T-cell (primary cell): ENCODE results near the gene POMT1. TPM values are rescaled to one million over a fixed set of nuclear protein-coding genes. Genes with fewer than 3 reads are reported as not detected.
A peak's percentile ranks its signal among the peaks of the same experiment; 100 is the strongest.

Experiments used
- ATAC-seq, 4 experiments: fragments of 200-7000 bp in 3 of 4; fragments of 150-1000 bp in 1 of 4; cut with Tn5 transposase; replicated peaks in 1 of 4; 1 replicate in 3 of 4; 2 replicates in 1 of 4; pipeline ENCODE4 v1.10.0; 2021; ENCODE audit warnings: moderate library complexity in 3 of 4, mild to moderate bottlenecking in 2 of 4, moderate number of reproducible peaks in 1 of 4
- CTCF ChIA-PET, 2 donors: fragments of 300-600 bp; sonication (Branson Sonifier 250); formaldehyde crosslinking; loops; one replicate each; lab custom pipeline; 2022; ENCODE audit warnings: antibody characterized with exemption in 2 of 2; lab: Charles Lee
- POLR2A ChIA-PET, 2 donors: fragments of 300-600 bp; sonication (Branson Sonifier 250); formaldehyde crosslinking; loops; one replicate each; lab custom pipeline; 2022; ENCODE audit warnings: antibody characterized with exemption in 2 of 2; lab: Charles Lee
- DNase-seq, 35 experiments: peaks; one replicate each; pipeline versions ENCODE4 v3.0.0 to v3.0.0-alpha.2; 2013 to 2023
- H3K27ac ChIP-seq: one replicate; pipeline ENCODE4 v1.5.1; 2013; ENCODE audit warnings: low read length
- H3K27me3 ChIP-seq, 2 experiments: replicated peaks in 1 of 2; 1 replicate in 1 of 2; 2 replicates in 1 of 2; pipeline versions ENCODE4 v1.6.1 to v1.7.0; 2013; ENCODE audit warnings: low read length in 1 of 2, mixed read lengths in 1 of 2; ENCODE audit not compliant: control insufficient read depth in 2 of 2, insufficient read depth in 2 of 2; ENCODE audit errors: extremely low read depth in 1 of 2
- H3K36me3 ChIP-seq, 2 donors: 1 replicate in 1 of 2; 2 replicates in 1 of 2; pipeline versions ENCODE4 v1.6.1 to v1.7.0; 2013; ENCODE audit warnings: low read length in 1 of 2; ENCODE audit not compliant: control insufficient read depth in 2 of 2, insufficient read depth in 1 of 2; ENCODE audit errors: extremely low read depth in 1 of 2
- H3K4me1 ChIP-seq, 2 experiments: 1 replicate in 1 of 2; 2 replicates in 1 of 2; pipeline versions ENCODE4 v1.6.1 to v1.7.0; 2013; ENCODE audit warnings: low read length in 2 of 2, mixed read lengths in 1 of 2; ENCODE audit not compliant: insufficient read depth in 2 of 2, control insufficient read depth in 1 of 2; ENCODE audit errors: extremely low read depth in 1 of 2
- H3K4me3 ChIP-seq, 2 donors: 1 replicate in 1 of 2; 2 replicates in 1 of 2; pipeline versions ENCODE4 v1.5.1 to v1.7.0; 2013; ENCODE audit warnings: mild to moderate bottlenecking in 2 of 2, low read length in 1 of 2, moderate library complexity in 1 of 2; ENCODE audit not compliant: control insufficient read depth in 1 of 2; ENCODE audit errors: extremely low read depth in 1 of 2
- H3K9me3 ChIP-seq: 2 replicates; pipeline ENCODE4 v1.7.0; 2013
- H3K27ac Mint-ChIP-seq, 2 donors: one replicate each; pipeline ENCODE4 v1.8.0; 2020 to 2021; ENCODE audit warnings: mild to moderate bottlenecking in 2 of 2, mixed read lengths in 2 of 2
- H3K27me3 Mint-ChIP-seq, 2 donors: one replicate each; pipeline ENCODE4 v1.8.0; 2021 to 2022; ENCODE audit warnings: mixed read lengths in 2 of 2
- H3K36me3 Mint-ChIP-seq: one replicate; pipeline ENCODE4 v1.8.0; 2021; ENCODE audit warnings: mixed read lengths
- H3K4me1 Mint-ChIP-seq, 3 donors: one replicate each; pipeline ENCODE4 v1.8.0; 2020 to 2022; ENCODE audit warnings: mixed read lengths in 3 of 3, mild to moderate bottlenecking in 1 of 3
- H3K4me3 Mint-ChIP-seq, 3 donors: one replicate each; pipeline ENCODE4 v1.8.0; 2020 to 2022; ENCODE audit warnings: mild to moderate bottlenecking in 3 of 3, mixed read lengths in 3 of 3, moderate library complexity in 3 of 3
- H3K9me3 Mint-ChIP-seq, 3 donors: one replicate each; pipeline ENCODE4 v1.8.0; 2020 to 2022; ENCODE audit warnings: mixed read lengths in 3 of 3
- WGBS: methylation state at CpG from one replicate; pipeline ENCODE4 v1.1.5; 2013; ENCODE audit warnings: missing lambda C conversion rate; ENCODE audit not compliant: insufficient coverage; 5-methylcytosine and 5-hydroxymethylcytosine counted together
- total RNA-seq, 35 experiments: library from RNA in 6 of 35; stranded (reverse) in 6 of 35; fragments of 120-200 nt in 1 of 35; gene quantifications; one replicate each; pipeline versions ENCODE4 v1.2.1 to v1.2.4 and lab custom pipeline; 2013 to 2026

POMT1 gene
- total RNA-seq, 5 donors from 2014 or later (not counting 1 experiment from before 2014, with no cell fraction given), result 45.3 to 74.4 (median 56.9) TPM

GRCh38 chr9:131475111-131475955 is 27.4 kb upstream of the POMT1 start:
- no peak for DNase-seq
- no peak overlapping the region for H3K4me3 ChIP-seq
- H3K9me3 Mint-ChIP-seq, result no peaks in the 10 kb centered on the region
- peaks cover 48% of the 10 kb centered on the region for H3K36me3 Mint-ChIP-seq
- POLR2A ChIA-PET, result no interaction called here
- peaks cover 0 to 4% of the 10 kb centered on the region in 2 experiments for H3K4me1 ChIP-seq
- no peaks in the 10 kb centered on the region for H3K27me3 ChIP-seq
- no peaks in the 10 kb centered on the region for H3K27me3 Mint-ChIP-seq
- no peak overlapping the region for H3K27ac Mint-ChIP-seq
- peaks cover 46 to 95% of the 10 kb centered on the region in 2 donors for H3K36me3 ChIP-seq
- whole genome bisulfite sequencing, result 93% methylated on average over 39 of the region's 46 CpGs
- CTCF ChIA-PET, result no interaction called here
- no peaks in the 10 kb centered on the region for H3K9me3 ChIP-seq
- H3K4me1 Mint-ChIP-seq, result peaks cover 3 to 10% (median 10%) of the 10 kb centered on the region in 3 donors
- no peak overlapping the region for H3K4me3 Mint-ChIP-seq
- ATAC-seq, result no peak
- no peak overlapping the region for H3K27ac ChIP-seq

GRCh38 chr9:131475956-131476776 is 26.6 kb upstream of the POMT1 start:
- ChIA-PET CTCF (no interaction called here), POLR2A (no interaction called here)
- peaks cover 41% of the 10 kb centered on the region for H3K36me3 Mint-ChIP-seq
- H3K27me3 Mint-ChIP-seq, result no peaks in the 10 kb centered on the region
- no peak overlapping the region for H3K27ac ChIP-seq
- H3K27me3 ChIP-seq, result no peaks in the 10 kb centered on the region
- peaks cover 46 to 93% of the 10 kb centered on the region in 2 donors for H3K36me3 ChIP-seq
- H3K4me1 Mint-ChIP-seq, result peaks cover 3 to 10% (median 7%) of the 10 kb centered on the region in 3 donors
- DNase-seq, result no peak
- H3K4me1 ChIP-seq, result peaks cover 0 to 4% of the 10 kb centered on the region in 2 experiments
- WGBS, result 95% methylated on average over 32 of the region's 40 CpGs
- H3K27ac Mint-ChIP-seq, result no peak overlapping the region
- ATAC-seq, result peak in 1 of 4 experiments; percentile 43
- H3K9me3 Mint-ChIP-seq, result no peaks in the 10 kb centered on the region
- no peak overlapping the region for H3K4me3 Mint-ChIP-seq
- no peaks in the 10 kb centered on the region for H3K9me3 ChIP-seq
- no peak overlapping the region for H3K4me3 ChIP-seq

DNA sequence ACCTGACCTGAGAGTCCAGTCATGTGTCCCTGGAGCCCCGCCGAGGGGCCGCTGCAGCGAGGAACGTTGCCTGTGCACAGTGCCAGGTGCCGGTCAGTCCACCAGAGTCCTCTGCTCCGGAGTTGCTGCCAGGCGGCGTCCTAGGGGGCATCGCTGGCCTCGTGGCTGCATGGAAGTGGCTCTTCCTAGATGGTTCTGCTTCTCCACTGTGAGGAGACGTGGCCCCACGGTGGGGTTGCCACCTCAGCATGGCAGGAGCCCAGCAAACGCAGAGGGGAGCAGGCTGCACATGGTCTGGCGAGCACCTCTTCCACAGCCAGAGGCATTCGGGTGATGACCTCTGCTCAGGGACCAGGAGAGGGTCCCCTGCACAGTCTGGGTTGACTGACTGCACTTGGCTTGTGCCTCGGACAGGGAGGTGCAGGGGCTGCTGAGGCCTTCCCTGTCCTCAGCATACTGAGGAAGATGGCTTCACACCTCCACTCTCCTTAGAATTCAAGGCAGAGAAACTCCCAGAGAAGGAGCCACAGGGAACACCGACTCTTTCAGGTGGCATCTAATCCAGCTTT is 25.9 kb upstream of the POMT1 start:
- H3K4me3 ChIP-seq, result no peak overlapping the region
- H3K27ac ChIP-seq, result no peak overlapping the region
- Mint-ChIP-seq H3K27ac (no peak overlapping the region), H3K4me1 (peaks cover 3 to 10% (median 7%) of the 10 kb centered on the region in 3 donors), H3K27me3 (no peaks in the 10 kb centered on the region), H3K4me3 (no peak overlapping the region), H3K9me3 (no peaks in the 10 kb centered on the region), H3K36me3 (peaks cover 37% of the 10 kb centered on the region)
- H3K4me1 ChIP-seq, result peaks cover 0 to 4% of the 10 kb centered on the region in 2 experiments
- H3K9me3 ChIP-seq, result no peaks in the 10 kb centered on the region
- peaks cover 53 to 93% of the 10 kb centered on the region in 2 donors for H3K36me3 ChIP-seq
- ATAC-seq, result no peak
- no peaks in the 10 kb centered on the region for H3K27me3 ChIP-seq
- ChIA-PET CTCF (interaction anchor here (0.6 to 1.5 kb wide), 3 partner anchors 70 to 888 kb away, joined by 3 to 4 read pairs (median 3); no protein-coding TSS in a partner anchor), POLR2A (no interaction called here)
- no peak for DNase-seq
- 95% methylated on average over 18 of the region's 18 CpGs for WGBS

- Histone ChIP-seq H3K4me3 (no peak overlapping the region), H3K36me3 (peaks cover 58 to 94% of the 10 kb centered on the region in 2 donors), H3K27me3 (no peaks in the 10 kb centered on the region), H3K27ac (no peak overlapping the region), H3K9me3 (no peaks in the 10 kb centered on the region), H3K4me1 (peaks cover 0 to 4% of the 10 kb centered on the region in 2 experiments)
- H3K27ac Mint-ChIP-seq, result no peak overlapping the region
- ATAC-seq (no peak), DNase-seq (no peak)
- H3K36me3 Mint-ChIP-seq, result peaks cover 39% of the 10 kb centered on the region
- no peak overlapping the region for H3K4me3 Mint-ChIP-seq
- H3K4me1 Mint-ChIP-seq, result peaks cover 3 to 10% (median 7%) of the 10 kb centered on the region in 3 donors
- POLR2A ChIA-PET, result no interaction called here
- WGBS, result 89% methylated on average over 11 of the region's 11 CpGs
- no peaks in the 10 kb centered on the region for H3K27me3 Mint-ChIP-seq
- no peaks in the 10 kb centered on the region for H3K9me3 Mint-ChIP-seq
- CTCF ChIA-PET, result interaction anchor here (0.6 to 1.5 kb wide), 3 partner anchors 71 to 887 kb away, joined by 3 to 4 read pairs (median 3); no protein-coding TSS in a partner anchor
These were observed 25.4 kb upstream of the POMT1 start for GRCh38 chr9:131477367-131477766.

DNA sequence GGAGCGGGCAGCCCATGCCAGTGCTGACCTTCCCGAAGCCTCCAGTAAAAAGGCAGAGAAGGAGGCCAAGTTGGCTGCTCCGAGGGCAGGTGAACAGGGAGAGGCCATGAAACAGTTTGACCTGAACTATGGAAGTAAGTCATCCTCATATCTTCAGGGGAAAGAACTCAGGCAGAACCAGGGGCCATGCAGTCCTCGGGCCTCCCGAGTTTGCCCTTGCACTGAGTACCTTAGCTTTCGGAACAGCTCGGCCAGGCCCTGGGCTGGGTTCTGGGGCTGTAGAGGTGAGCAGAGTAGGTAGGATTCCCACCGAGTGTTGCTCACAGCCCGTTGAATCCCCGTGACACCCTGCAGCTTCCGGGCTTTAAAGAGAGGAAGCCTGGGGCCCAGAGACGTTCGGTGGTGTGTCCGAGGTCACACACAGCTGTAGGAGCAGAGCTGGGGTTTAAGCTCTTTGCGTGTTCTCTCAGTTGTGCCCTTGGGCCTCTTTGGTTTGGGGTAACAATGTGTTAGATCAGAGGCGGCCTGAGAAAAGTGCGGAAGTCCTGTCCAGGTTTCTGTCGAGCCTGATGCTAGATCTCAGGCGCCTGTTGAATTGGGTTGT is 24.8 kb upstream of the POMT1 start:
- H3K4me1 Mint-ChIP-seq, result peaks cover 3 to 7% (median 5%) of the 10 kb centered on the region in 3 donors
- no peak overlapping the region for H3K4me3 Mint-ChIP-seq
- H3K27me3 Mint-ChIP-seq, result no peaks in the 10 kb centered on the region
- H3K27ac Mint-ChIP-seq, result peak overlapping the region in 1 of 2 donors; percentile 70
- Histone ChIP-seq H3K27ac (no peak overlapping the region), H3K9me3 (no peaks in the 10 kb centered on the region), H3K27me3 (no peaks in the 10 kb centered on the region), H3K4me1 (peaks cover 0 to 4% of the 10 kb centered on the region in 2 experiments), H3K36me3 (peaks cover 59 to 95% of the 10 kb centered on the region in 2 donors), H3K4me3 (no peak overlapping the region)
- WGBS, result 90% methylated on average over 15 of the region's 19 CpGs
- H3K36me3 Mint-ChIP-seq, result peaks cover 41% of the 10 kb centered on the region
- DNase-seq (no peak), ATAC-seq (no peak)
- ChIA-PET POLR2A (no interaction called here), CTCF (interaction anchor here (0.5 to 1.5 kb wide), 3 partner anchors 71 to 128 kb away, joined by 3 to 6 read pairs (median 4); no protein-coding TSS in a partner anchor)
- no peaks in the 10 kb centered on the region for H3K9me3 Mint-ChIP-seq
